ENCODE measurements around the gene SERPING1.

SERPING1 gene

GRCh38 chr11:57597916-57598830 lies 688 bp downstream of the SERPING1 start:
- DNase-seq = peak; percentile 85

GRCh38 chr11:57598831-57599155 lies 1.3 kb downstream of the SERPING1 start:
- no peak for DNase-seq

- no peak for DNase-seq
These were observed 1.9 kb downstream of the SERPING1 start for GRCh38 chr11:57599381-57599780.

- DNase-seq = no peak
These were observed 3.8 kb downstream of the SERPING1 start for GRCh38 chr11:57601297-57601696.

- no peak for DNase-seq
These were observed 7.0 kb downstream of the SERPING1 start for GRCh38 chr11:57604296-57605027.

GRCh38 chr11:57605028-57605420 lies 7.5 kb downstream of the SERPING1 start:
- DNase-seq = no peak

GRCh38 chr11:57610170-57610569 lies 12.7 kb downstream of the SERPING1 start:
- DNase-seq = no peak

GRCh38 chr11:57614234-57614772 lies 16.8 kb downstream of the SERPING1 start:
- DNase-seq = no peak

- DNase-seq = no peak
These were observed 17.8 kb downstream of the SERPING1 start for GRCh38 chr11:57615308-57615707.

- no peak for DNase-seq
These were observed 19.1 kb downstream of the SERPING1 start for GRCh38 chr11:57616595-57616994.

- no peak for DNase-seq
These were observed 21.0 kb downstream of the SERPING1 start for GRCh38 chr11:57618438-57618837.

GRCh38 chr11:57619331-57619730 lies 21.8 kb downstream of the SERPING1 start:
- DNase-seq = no peak

GRCh38 chr11:57620467-57620866 lies 23.0 kb downstream of the SERPING1 start:
- DNase-seq = no peak

- DNase-seq = no peak
These were observed 24.8 kb downstream of the SERPING1 start for GRCh38 chr11:57622263-57622662.

GRCh38 chr11:57624864-57625263 lies 27.4 kb downstream of the SERPING1 start:
- DNase-seq = no peak

- no peak for DNase-seq
These were observed 29.4 kb downstream of the SERPING1 start for GRCh38 chr11:57626895-57627294.

GRCh38 chr11:57630171-57630570 lies 32.7 kb downstream of the SERPING1 start:
- no peak for DNase-seq

- no peak for DNase-seq
These were observed 34.6 kb downstream of the SERPING1 start for GRCh38 chr11:57632116-57632515.

GRCh38 chr11:57633394-57634070 lies 36.0 kb downstream of the SERPING1 start:
- no peak for DNase-seq

- no peak for DNase-seq
These were observed 36.8 kb downstream of the SERPING1 start for GRCh38 chr11:57634311-57634710.

GRCh38 chr11:57635246-57635645 lies 37.8 kb downstream of the SERPING1 start:
- DNase-seq = no peak

- DNase-seq = no peak
These were observed 40.1 kb downstream of the SERPING1 start for GRCh38 chr11:57637626-57638004.
